Thyroid gland (tissue), 4 donors: Measurements from ENCODE around the gene CEACAM6. TPM values are rescaled to one million over a fixed set of nuclear protein-coding genes. Genes with fewer than 3 reads are reported as not detected.
A peak's percentile ranks its signal among the peaks of the same experiment; 100 is the strongest.
"Not testable (repeated sequence)": the region's sequence is repeated elsewhere in the genome, so short reads cannot be mapped to it uniquely, and the experiment has no call there.

Experiments used
- DNase-seq, 2 donors: peaks; one replicate each; pipeline ENCODE4 v3.0.0-alpha.2; 2019
- H3K27ac ChIP-seq, 3 donors: fragments of 200-600 bp; sonication (generic); 1 replicate in 2 of 3; 2 replicates in 1 of 3; pipeline ENCODE4 v1.5.1; 2016 to 2019; ENCODE audit warnings: mild to moderate bottlenecking in 1 of 3, moderate library complexity in 1 of 3
- H3K27me3 ChIP-seq: fragments of 200-600 bp; sonication (generic); one replicate; pipeline ENCODE4 v1.5.1; 2019
- H3K36me3 ChIP-seq, 2 donors: fragments of 200-600 bp; sonication (generic); one replicate each; pipeline ENCODE4 v1.5.1; 2016 to 2019
- H3K4me1 ChIP-seq, 2 donors: fragments of 200-600 bp; sonication (generic); one replicate each; pipeline ENCODE4 v1.5.1; 2017 to 2019
- H3K4me3 ChIP-seq, 3 donors: fragments of 200-600 bp; sonication (generic); replicated peaks in 1 of 3; 1 replicate in 2 of 3; 2 replicates in 1 of 3; pipeline ENCODE4 v1.5.1; 2016; ENCODE audit warnings: mild to moderate bottlenecking in 1 of 3
- H3K9me3 ChIP-seq: fragments of 200-600 bp; sonication (generic); one replicate; pipeline ENCODE4 v1.5.1; 2017
- POLR2A ChIP-seq, 2 donors: fragments of 450-650 bp; IDR thresholded peaks; one replicate each; pipeline ENCODE4 v1.6.1; 2017; ENCODE audit warnings: antibody characterized with exemption in 2 of 2, mild to moderate bottlenecking in 2 of 2, moderate library complexity in 1 of 2
- WGBS, 2 donors: methylation state at CpG; one replicate each; pipeline ENCODE4 v1.1.5; 2017; 5-methylcytosine and 5-hydroxymethylcytosine counted together
- intact Hi-C: fragments of 100-400 bp; cut with DNase I; formaldehyde crosslinking; loops from one replicate; pipeline ENCODE4 v1.15.1; 2023
- total RNA-seq, 4 donors: library from RNA; depleted of rRNA; stranded (reverse); fragments of >200 nt; gene quantifications; one replicate each; pipeline ENCODE4 v1.2.3, GENCODE V29; 2016
- TF ChIP-seq, protein P1 (sequence below), 6 experiments: fragments of 200-600 bp in 3 of 6; fragments of 450-650 bp in 3 of 6; sonication (generic) in 3 of 6; IDR thresholded peaks; one replicate each; pipeline ENCODE4 v1.5.1; 2016 to 2019; ENCODE audit warnings: antibody characterized with exemption in 6 of 6, mild to moderate bottlenecking in 2 of 6, inconsistent platforms in 1 of 6, moderate library complexity in 1 of 6

Gene CEACAM6
- total RNA-seq, 4 donors from 2014 or later: 0.11 to 0.13 TPM; not detected in 2

- TF ChIP-seq, protein P1, sequence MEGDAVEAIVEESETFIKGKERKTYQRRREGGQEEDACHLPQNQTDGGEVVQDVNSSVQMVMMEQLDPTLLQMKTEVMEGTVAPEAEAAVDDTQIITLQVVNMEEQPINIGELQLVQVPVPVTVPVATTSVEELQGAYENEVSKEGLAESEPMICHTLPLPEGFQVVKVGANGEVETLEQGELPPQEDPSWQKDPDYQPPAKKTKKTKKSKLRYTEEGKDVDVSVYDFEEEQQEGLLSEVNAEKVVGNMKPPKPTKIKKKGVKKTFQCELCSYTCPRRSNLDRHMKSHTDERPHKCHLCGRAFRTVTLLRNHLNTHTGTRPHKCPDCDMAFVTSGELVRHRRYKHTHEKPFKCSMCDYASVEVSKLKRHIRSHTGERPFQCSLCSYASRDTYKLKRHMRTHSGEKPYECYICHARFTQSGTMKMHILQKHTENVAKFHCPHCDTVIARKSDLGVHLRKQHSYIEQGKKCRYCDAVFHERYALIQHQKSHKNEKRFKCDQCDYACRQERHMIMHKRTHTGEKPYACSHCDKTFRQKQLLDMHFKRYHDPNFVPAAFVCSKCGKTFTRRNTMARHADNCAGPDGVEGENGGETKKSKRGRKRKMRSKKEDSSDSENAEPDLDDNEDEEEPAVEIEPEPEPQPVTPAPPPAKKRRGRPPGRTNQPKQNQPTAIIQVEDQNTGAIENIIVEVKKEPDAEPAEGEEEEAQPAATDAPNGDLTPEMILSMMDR (IDR thresholded peaks at IDR 0.05): no peak
- no peak for TF ChIP-seq POLR2A (IDR thresholded peaks at IDR 0.05)
- H3K4me1 ChIP-seq: no peaks in the 10 kb centered on the region
- H3K4me3 ChIP-seq: no peak overlapping the region
- H3K9me3 ChIP-seq: no peaks in the 10 kb centered on the region
- H3K36me3 ChIP-seq: no peaks in the 10 kb centered on the region
- intact Hi-C loops: no loop called here
- no peak for DNase-seq
- no peak overlapping the region for H3K27ac ChIP-seq
- 66 to 69% methylated on average over 3 of the region's 3 CpGs for WGBS, 2 donors
- no peaks in the 10 kb centered on the region for H3K27me3 ChIP-seq
Observed at GRCh38 chr19:41748012-41748411, 7.3 kb upstream of the CEACAM6 start.

DNA sequence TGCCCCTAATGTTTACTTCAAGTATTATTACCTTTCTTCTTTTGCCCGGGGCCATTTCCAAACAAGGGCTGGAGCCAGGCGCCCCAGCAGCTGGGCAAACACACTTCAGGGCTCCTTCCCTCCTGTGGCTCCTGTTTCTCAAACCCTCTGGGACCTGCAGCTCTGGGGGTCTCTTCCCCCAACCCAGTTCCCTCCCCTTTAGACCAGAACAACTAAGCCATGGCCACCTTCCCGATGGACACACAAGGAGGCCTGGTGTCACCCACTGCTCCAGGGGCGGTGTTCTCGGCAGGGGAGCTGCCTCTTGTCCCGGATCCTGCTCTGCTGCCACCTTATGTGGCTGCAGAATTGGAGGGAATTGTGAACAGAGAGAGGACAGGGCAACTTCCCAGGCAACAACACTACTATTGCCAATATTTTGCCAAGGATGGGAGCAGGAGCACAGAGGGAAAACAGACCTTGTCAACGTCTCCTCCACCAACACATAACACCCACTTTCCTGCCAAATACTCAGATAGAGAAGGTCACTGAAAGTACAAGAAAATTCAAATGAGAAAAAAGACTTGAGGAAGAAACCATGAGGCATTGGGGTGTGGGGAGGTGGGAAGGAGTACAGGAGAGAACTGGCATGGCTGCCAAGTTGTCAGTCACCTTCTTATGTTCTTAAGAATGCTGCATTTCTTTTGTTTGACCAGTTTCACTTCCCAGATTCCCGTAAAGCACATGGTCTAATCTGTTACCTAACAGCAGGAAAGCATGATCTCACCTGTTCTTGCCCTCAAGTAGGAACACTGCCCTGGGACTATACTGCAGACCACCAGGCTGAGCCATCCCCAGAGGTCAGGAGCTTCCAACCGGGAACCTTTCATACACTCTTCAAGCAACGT lies 4.8 kb upstream of the CEACAM6 start:
- H3K27ac ChIP-seq, H3K27me3 ChIP-seq, H3K4me1 ChIP-seq, intact Hi-C loops, H3K9me3 ChIP-seq, H3K36me3 ChIP-seq, H3K4me3 ChIP-seq, DNase-seq: not testable (repeated sequence)
- 35 to 51% methylated on average over 6 to 8 of the region's 10 CpGs for WGBS, 2 donors

DNA sequence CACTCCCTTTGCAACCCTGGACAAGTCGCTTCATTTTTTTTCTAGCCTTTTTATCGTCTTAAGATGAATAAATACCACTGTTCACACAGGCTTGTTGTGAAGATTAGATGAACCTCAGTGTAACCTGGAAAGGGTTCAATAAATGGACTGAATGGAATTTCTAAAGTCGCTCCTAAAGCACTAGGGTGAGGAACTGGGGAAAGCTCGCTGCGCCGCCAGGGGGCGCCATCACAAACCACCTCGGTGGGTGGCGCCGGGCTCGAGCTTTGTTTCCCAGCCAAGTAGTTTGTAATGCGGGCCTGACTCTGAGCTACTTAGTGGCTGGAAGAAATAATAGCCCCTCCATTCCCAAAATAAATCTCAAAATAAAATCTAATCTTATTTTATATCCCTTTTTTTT lies 2.2 kb upstream of the CEACAM6 start:
- TF ChIP-seq, protein P1 (IDR thresholded peaks at IDR 0.05): peak; percentile 42 to 79 (median 63)
- no peak for TF ChIP-seq POLR2A (IDR thresholded peaks at IDR 0.05)
- Histone ChIP-seq H3K27me3 (no peaks in the 10 kb centered on the region), H3K4me3 (no peak overlapping the region), H3K36me3 (no peaks in the 10 kb centered on the region), H3K9me3 (no peaks in the 10 kb centered on the region), H3K27ac (no peak overlapping the region), H3K4me1 (no peaks in the 10 kb centered on the region)
- DNase-seq: peak; percentile 54
- intact Hi-C loops: no loop called here
- 6 to 7% methylated on average over 12 of the region's 12 CpGs for WGBS, 2 donors

- WGBS, 2 donors: 8 to 11% methylated on average over 4 of the region's 4 CpGs
- DNase-seq: peak; percentile 52 to 57
- no peak overlapping the region for H3K4me3 ChIP-seq
- no peaks in the 10 kb centered on the region for H3K36me3 ChIP-seq
- no peaks in the 10 kb centered on the region for H3K27me3 ChIP-seq
- H3K9me3 ChIP-seq: no peaks in the 10 kb centered on the region
- intact Hi-C loops: no loop called here
- H3K4me1 ChIP-seq: no peaks in the 10 kb centered on the region
- TF ChIP-seq, protein P1 (IDR thresholded peaks at IDR 0.05): peak; percentile 35 to 74 (median 49)
- TF ChIP-seq POLR2A (IDR thresholded peaks at IDR 0.05): no peak
- no peak overlapping the region for H3K27ac ChIP-seq
Observed at GRCh38 chr19:41753936-41754529, 1.3 kb upstream of the CEACAM6 start.

GRCh38 chr19:41758846-41759245 lies 3.5 kb downstream of the CEACAM6 start:
- Histone ChIP-seq H3K27ac (no peak overlapping the region), H3K4me3 (no peak overlapping the region), H3K36me3 (no peaks in the 10 kb centered on the region), H3K27me3 (no peaks in the 10 kb centered on the region), H3K4me1 (no peaks in the 10 kb centered on the region), H3K9me3 (no peaks in the 10 kb centered on the region)
- 83 to 89% methylated on average over 9 of the region's 9 CpGs for WGBS, 2 donors
- TF ChIP-seq, protein P1 (IDR thresholded peaks at IDR 0.05): no peak
- TF ChIP-seq POLR2A (IDR thresholded peaks at IDR 0.05): no peak
- intact Hi-C loops: no loop called here
- no peak for DNase-seq
